Breast epithelium (tissue), 4 donors: ENCODE data around the gene NDUFAF8. TPM values are rescaled to one million over a fixed set of nuclear protein-coding genes. Genes with fewer than 3 reads are reported as not detected.

Experiments
- DNase-seq, 2 donors: peaks; one replicate each; pipeline ENCODE4 v3.0.0-alpha.2; 2019; ENCODE audit warnings: low spot score in 2 of 2
- H3K27ac ChIP-seq, 2 donors: fragments of 200-600 bp; sonication (generic) in 1 of 2; one replicate each; pipeline ENCODE4 v1.5.1; 2016 to 2019; ENCODE audit warnings: mild to moderate bottlenecking in 1 of 2
- H3K27me3 ChIP-seq, 2 donors: fragments of 200-600 bp; sonication (generic) in 1 of 2; one replicate each; pipeline versions ENCODE4 v1.5.1 to v1.6.0; 2017 to 2019; ENCODE audit warnings: control low read depth in 1 of 2, mild to moderate bottlenecking in 1 of 2
- H3K36me3 ChIP-seq: fragments of 200-600 bp; one replicate; pipeline ENCODE4 v1.5.1; 2019
- H3K4me1 ChIP-seq, 2 donors: fragments of 200-600 bp; sonication (generic); one replicate each; pipeline ENCODE4 v1.5.1; 2016 to 2019; ENCODE audit warnings: control low read depth in 1 of 2
- H3K4me3 ChIP-seq, 3 donors: fragments of 200-600 bp; sonication (generic); 1 replicate in 2 of 3; 2 replicates in 1 of 3; pipeline ENCODE4 v1.5.1; 2016 to 2019; ENCODE audit warnings: mild to moderate bottlenecking in 3 of 3, moderate library complexity in 2 of 3
- H3K9me3 ChIP-seq, 2 donors: fragments of 200-600 bp; sonication (generic) in 1 of 2; one replicate each; pipeline ENCODE4 v1.5.1; 2016 to 2019; ENCODE audit warnings: control low read depth in 1 of 2
- CTCF ChIP-seq, 3 donors: fragments of 450-650 bp; IDR thresholded peaks; one replicate each; pipeline ENCODE4 v1.5.1; 2016 to 2017; ENCODE audit warnings: antibody characterized with exemption in 3 of 3, mild to moderate bottlenecking in 3 of 3, moderate library complexity in 3 of 3
- POLR2A ChIP-seq: fragments of 450-650 bp; IDR thresholded peaks from one replicate; pipeline ENCODE4 v1.6.1; 2016; ENCODE audit warnings: antibody characterized with exemption, mild to moderate bottlenecking, moderate library complexity
- POLR2AphosphoS5 ChIP-seq, 3 donors: sonication (generic); formaldehyde crosslinking; IDR thresholded peaks; one replicate each; pipeline ENCODE4 v1.6.1; 2017; ENCODE audit warnings: antibody characterized with exemption in 3 of 3
- intact Hi-C: fragments of 100-400 bp; cut with DNase I; formaldehyde crosslinking; loops from one replicate; pipeline ENCODE4 v1.15.1; 2023; ENCODE audit warnings: low total_unique reads
- total RNA-seq, 3 donors: library from RNA; depleted of rRNA; stranded (reverse); fragments of >200 nt; gene quantifications; one replicate each; pipeline ENCODE4 v1.1.0, GENCODE V29; 2016

NDUFAF8 gene
- total RNA-seq, 3 donors from 2014 or later = 34.2 to 39.7 (median 35.2) TPM

DNA sequence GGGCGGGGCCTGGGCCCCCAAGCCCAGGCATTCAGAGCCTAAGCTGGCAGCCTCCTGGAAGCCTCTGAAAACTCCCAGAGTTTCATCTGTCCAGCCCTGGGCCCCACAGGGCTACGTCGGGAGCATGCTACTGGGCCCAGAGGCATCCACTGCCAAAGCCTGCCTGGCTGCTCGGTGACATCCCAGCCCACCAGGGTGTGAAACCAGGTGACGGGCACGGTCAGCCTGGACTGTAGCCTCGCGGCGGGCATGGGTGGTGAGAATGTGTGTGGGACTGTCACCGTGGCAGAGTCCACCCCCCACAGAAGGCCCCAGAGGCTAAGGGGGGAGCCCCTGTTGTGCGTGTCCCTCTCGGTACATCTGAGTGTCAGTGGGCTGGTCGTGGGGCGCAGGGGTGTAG, 47.5 kb upstream of the NDUFAF8 start:
- DNase-seq = no peak
- no peaks in the 10 kb centered on the region for H3K27me3 ChIP-seq
- intact Hi-C loops = no loop called here

DNA sequence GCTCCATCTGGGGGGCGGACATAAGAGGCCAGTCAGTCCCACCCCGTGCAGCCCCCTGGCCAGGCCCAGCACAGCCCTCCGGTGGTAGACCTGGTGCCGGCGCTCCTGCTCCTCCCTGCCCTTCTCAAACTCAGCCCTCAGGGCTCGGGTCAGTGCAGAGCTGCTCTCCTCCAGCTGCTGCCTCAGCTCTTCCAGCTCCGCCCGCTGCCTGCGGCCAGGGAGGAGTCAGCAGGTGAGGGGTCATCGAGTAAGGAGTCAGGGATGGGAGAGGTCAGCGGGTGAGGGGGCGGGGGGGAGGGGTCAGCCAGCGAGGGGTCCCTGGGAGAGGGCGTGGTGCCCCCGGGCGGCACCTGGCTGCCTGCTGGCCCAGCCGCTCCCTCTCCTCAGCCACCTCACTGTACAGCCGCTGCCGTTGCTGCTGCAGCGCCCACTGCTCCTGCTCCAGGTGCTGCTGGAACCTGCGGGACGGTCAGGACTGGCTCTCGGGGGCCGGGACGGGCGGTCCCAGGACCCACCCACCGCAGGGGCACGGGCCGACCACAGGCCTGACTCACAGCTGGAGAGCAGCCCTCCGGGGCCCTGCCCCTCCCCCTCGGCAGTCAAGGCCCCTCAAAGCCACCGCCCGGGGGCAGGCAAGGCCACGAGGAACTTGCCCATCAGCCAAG, 46.6 kb upstream of the NDUFAF8 start:
- no peak overlapping the region for H3K27ac ChIP-seq
- no peaks in the 10 kb centered on the region for H3K4me1 ChIP-seq
- TF ChIP-seq POLR2A (no peak), CTCF (IDR thresholded peaks at IDR 0.05) (no peak), POLR2AphosphoS5 (IDR thresholded peaks at IDR 0.05) (no peak)
- no peaks in the 10 kb centered on the region for H3K36me3 ChIP-seq
- H3K9me3 ChIP-seq = no peaks in the 10 kb centered on the region
- H3K4me3 ChIP-seq = no peak overlapping the region
- H3K27me3 ChIP-seq = no peaks in the 10 kb centered on the region
- no peak for DNase-seq
- intact Hi-C loops = no loop called here

More for the DNA sequence above, 47.5 kb upstream of the NDUFAF8 start:
- no peaks in the 10 kb centered on the region for H3K9me3 ChIP-seq
- no peaks in the 10 kb centered on the region for H3K36me3 ChIP-seq
- no peaks in the 10 kb centered on the region for H3K4me1 ChIP-seq
- TF ChIP-seq POLR2A (no peak), CTCF (IDR thresholded peaks at IDR 0.05) (no peak), POLR2AphosphoS5 (IDR thresholded peaks at IDR 0.05) (no peak)
- H3K4me3 ChIP-seq = no peak overlapping the region
- H3K27ac ChIP-seq = no peak overlapping the region

DNA sequence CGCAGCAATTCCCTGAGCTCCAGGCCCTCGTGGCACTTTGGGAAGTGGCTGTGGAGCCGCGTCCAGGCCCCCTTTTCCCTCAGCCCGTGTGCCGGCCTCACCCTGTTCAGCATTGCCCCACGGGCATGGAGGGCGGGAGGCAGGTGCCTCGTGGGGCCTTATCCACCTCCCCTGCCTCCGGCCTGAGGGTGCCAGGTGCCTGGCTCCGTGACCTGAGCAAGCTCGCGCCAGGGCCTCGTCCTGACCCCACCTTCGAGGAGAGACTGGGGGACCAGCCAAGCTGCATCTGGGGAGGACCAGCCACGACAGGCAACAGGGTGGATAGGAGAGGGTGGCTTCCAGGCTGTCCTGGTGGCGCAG, 46.1 kb upstream of the NDUFAF8 start:
- H3K4me1 ChIP-seq = no peaks in the 10 kb centered on the region
- H3K27ac ChIP-seq = no peak overlapping the region
- H3K36me3 ChIP-seq = no peaks in the 10 kb centered on the region
- no peak for DNase-seq
- intact Hi-C loops = no loop called here
- no peak for TF ChIP-seq CTCF (IDR thresholded peaks at IDR 0.05)
- TF ChIP-seq POLR2AphosphoS5 (IDR thresholded peaks at IDR 0.05) = no peak
- TF ChIP-seq POLR2A = no peak
- H3K4me3 ChIP-seq = no peak overlapping the region
- H3K9me3 ChIP-seq = no peaks in the 10 kb centered on the region
- no peaks in the 10 kb centered on the region for H3K27me3 ChIP-seq

DNA sequence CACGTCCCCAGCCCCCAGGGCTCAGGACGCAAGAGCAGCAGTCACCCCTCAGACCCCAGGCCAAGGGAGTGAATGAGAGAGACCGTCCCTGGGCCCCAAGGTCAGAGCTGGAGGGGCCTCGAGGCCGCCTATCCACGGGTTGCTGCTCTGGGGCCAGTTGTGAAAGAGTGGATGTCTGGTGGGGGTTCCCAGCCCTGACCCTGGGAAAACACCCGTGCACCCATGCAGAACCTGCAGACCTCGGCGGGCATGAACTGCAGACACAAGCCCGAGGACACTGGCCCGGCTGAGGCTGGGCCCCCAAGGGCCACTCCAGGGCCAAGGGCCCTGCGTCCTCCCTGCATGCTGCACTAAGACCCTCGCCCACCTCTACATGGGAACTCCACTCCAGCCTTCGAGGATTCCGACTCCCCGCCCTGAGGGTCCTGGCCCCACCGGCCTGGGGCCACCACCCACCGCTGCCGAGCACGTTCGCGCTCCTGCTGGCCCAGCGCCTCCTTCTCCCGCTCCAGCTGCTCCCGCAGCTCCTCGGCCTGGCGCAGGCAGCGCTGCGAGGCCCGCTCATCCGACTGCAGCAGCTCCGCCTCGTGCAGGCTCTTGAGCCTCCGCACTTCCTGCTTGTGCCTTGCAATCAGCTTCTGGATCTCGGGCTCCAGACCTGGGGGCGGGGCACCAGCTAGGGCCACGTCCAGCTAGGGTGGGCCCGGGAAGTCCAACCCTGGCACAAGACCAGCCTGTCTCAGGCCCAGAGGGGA, 45.5 kb upstream of the NDUFAF8 start:
- H3K27ac ChIP-seq = no peak overlapping the region
- no peaks in the 10 kb centered on the region for H3K9me3 ChIP-seq
- H3K4me1 ChIP-seq = no peaks in the 10 kb centered on the region
- intact Hi-C loops = no loop called here
- no peak for TF ChIP-seq POLR2A
- TF ChIP-seq POLR2AphosphoS5 (IDR thresholded peaks at IDR 0.05) = no peak
- no peak for TF ChIP-seq CTCF (IDR thresholded peaks at IDR 0.05)
- no peaks in the 10 kb centered on the region for H3K36me3 ChIP-seq
- H3K4me3 ChIP-seq = no peak overlapping the region
- no peak for DNase-seq
- H3K27me3 ChIP-seq = no peaks in the 10 kb centered on the region

- H3K9me3 ChIP-seq = no peaks in the 10 kb centered on the region
- H3K27me3 ChIP-seq = no peaks in the 10 kb centered on the region
- TF ChIP-seq POLR2A (no peak), CTCF (IDR thresholded peaks at IDR 0.05) (no peak), POLR2AphosphoS5 (IDR thresholded peaks at IDR 0.05) (no peak)
- DNase-seq = no peak
- no peaks in the 10 kb centered on the region for H3K36me3 ChIP-seq
- H3K4me3 ChIP-seq = no peak overlapping the region
- no peak overlapping the region for H3K27ac ChIP-seq
- no peaks in the 10 kb centered on the region for H3K4me1 ChIP-seq
- intact Hi-C loops = no loop called here
These were observed 44.8 kb upstream of the NDUFAF8 start for GRCh38 chr17:81194225-81194760.
